ES-I3 (cell line): ENCODE data around the gene COL24A1.
"Not testable (repeated sequence)": the region's sequence is repeated elsewhere in the genome, so short reads cannot be mapped to it uniquely, and the experiment has no call there.

Experiments used
- H3K36me3 ChIP-seq: 2 replicates; pipeline ENCODE4 v1.6.1; 2013; ENCODE audit warnings: mild to moderate bottlenecking, low read length, control low read depth, moderate library complexity; ENCODE audit not compliant: insufficient read depth
- H3K4me1 ChIP-seq: 2 replicates; pipeline ENCODE4 v1.6.1; 2013; ENCODE audit warnings: mild to moderate bottlenecking, control low read depth, low read length; ENCODE audit not compliant: insufficient read depth
- H3K9ac ChIP-seq: 2 replicates; pipeline ENCODE4 v1.6.1; 2013; ENCODE audit warnings: low read depth, mild to moderate bottlenecking, low read length, moderate library complexity
- H3K9me3 ChIP-seq: 2 replicates; pipeline ENCODE4 v1.6.1; 2013; ENCODE audit warnings: mild to moderate bottlenecking, low read length, moderate library complexity; ENCODE audit not compliant: control insufficient read depth, insufficient read depth

The COL24A1 gene

DNA sequence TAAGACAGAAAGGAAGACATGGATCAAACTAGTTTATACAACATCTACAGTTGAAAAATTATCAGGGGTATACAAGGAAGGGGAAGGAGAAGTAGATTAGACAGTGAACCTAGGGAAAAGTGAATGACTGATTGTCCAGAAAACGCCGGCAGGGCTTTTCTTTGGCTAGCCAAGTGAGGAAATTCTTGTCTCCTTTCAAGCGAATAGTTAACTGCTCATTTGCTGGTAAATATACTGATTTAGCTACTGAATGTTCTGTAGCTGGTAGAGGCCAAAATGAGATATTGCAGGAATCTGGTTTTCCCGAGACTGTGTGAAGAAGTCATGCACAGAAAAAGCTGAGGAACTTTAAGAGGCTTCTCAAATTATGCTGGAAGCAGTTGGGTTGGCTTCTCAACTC, 319.8 kb downstream of the COL24A1 start:
- Histone ChIP-seq H3K9ac (no peak overlapping the region), H3K4me1 (no peaks in the 10 kb centered on the region), H3K9me3 (no peaks in the 10 kb centered on the region), H3K36me3 (no peaks in the 10 kb centered on the region)

GRCh38 chr1:85833165-85833564, 323.4 kb downstream of the COL24A1 start:
- H3K4me1 ChIP-seq, H3K9me3 ChIP-seq, H3K36me3 ChIP-seq, H3K9ac ChIP-seq: not testable (repeated sequence)

- H3K9ac ChIP-seq = no peak overlapping the region
- H3K36me3 ChIP-seq = no peaks in the 10 kb centered on the region
These were observed 325.7 kb downstream of the COL24A1 start for GRCh38 chr1:85830837-85831236.

GRCh38 chr1:85824066-85824840, 332.3 kb downstream of the COL24A1 start:
- no peaks in the 10 kb centered on the region for H3K36me3 ChIP-seq
- no peaks in the 10 kb centered on the region for H3K9me3 ChIP-seq
- no peak overlapping the region for H3K9ac ChIP-seq
- peaks cover under 1% of the 10 kb centered on the region; the same call in 1 of the 2 replicates for H3K4me1 ChIP-seq

More at GRCh38 chr1:85830837-85831236, 325.7 kb downstream of the COL24A1 start:
- Histone ChIP-seq H3K9me3 (no peaks in the 10 kb centered on the region), H3K4me1 (no peaks in the 10 kb centered on the region)

GRCh38 chr1:85822696-85823095, 333.9 kb downstream of the COL24A1 start:
- Histone ChIP-seq H3K4me1 (peaks cover 11% of the 10 kb centered on the region; the same call in 1 of the 2 replicates), H3K9ac (no peak overlapping the region), H3K36me3 (no peaks in the 10 kb centered on the region), H3K9me3 (no peaks in the 10 kb centered on the region)

- Histone ChIP-seq H3K4me1 (peaks cover 11% of the 10 kb centered on the region; the same call in 1 of the 2 replicates), H3K36me3 (no peaks in the 10 kb centered on the region), H3K9ac (no peak overlapping the region), H3K9me3 (no peaks in the 10 kb centered on the region)
These were observed 338.2 kb downstream of the COL24A1 start for GRCh38 chr1:85818371-85818770.

DNA sequence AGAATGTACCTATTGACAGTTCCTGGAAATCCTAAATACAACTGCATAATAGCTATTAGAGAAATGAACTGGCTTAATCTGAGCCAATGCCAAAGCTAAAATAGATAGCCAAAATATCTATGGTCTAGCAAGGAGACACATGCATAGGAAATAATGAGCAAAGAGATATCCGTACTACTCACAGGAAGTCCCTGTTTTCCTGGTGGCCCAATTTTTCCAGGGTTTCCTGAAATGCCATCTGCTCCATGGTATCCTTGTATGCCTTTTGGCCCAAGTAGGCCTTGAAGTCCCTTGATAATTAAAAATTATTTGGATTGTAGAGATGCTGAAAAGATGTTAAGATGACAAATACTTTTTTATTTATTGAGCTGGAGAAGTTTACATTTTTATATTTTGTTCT, 340.0 kb downstream of the COL24A1 start:
- H3K9me3 ChIP-seq = no peaks in the 10 kb centered on the region
- no peaks in the 10 kb centered on the region for H3K36me3 ChIP-seq
- H3K9ac ChIP-seq = no peak overlapping the region
- peaks cover 11% of the 10 kb centered on the region; the same call in 1 of the 2 replicates for H3K4me1 ChIP-seq

GRCh38 chr1:85815906-85816305, 340.7 kb downstream of the COL24A1 start:
- H3K4me1 ChIP-seq = peaks cover 11% of the 10 kb centered on the region; the same call in 1 of the 2 replicates
- no peak overlapping the region for H3K9ac ChIP-seq
- H3K9me3 ChIP-seq = no peaks in the 10 kb centered on the region
- H3K36me3 ChIP-seq = no peaks in the 10 kb centered on the region

DNA sequence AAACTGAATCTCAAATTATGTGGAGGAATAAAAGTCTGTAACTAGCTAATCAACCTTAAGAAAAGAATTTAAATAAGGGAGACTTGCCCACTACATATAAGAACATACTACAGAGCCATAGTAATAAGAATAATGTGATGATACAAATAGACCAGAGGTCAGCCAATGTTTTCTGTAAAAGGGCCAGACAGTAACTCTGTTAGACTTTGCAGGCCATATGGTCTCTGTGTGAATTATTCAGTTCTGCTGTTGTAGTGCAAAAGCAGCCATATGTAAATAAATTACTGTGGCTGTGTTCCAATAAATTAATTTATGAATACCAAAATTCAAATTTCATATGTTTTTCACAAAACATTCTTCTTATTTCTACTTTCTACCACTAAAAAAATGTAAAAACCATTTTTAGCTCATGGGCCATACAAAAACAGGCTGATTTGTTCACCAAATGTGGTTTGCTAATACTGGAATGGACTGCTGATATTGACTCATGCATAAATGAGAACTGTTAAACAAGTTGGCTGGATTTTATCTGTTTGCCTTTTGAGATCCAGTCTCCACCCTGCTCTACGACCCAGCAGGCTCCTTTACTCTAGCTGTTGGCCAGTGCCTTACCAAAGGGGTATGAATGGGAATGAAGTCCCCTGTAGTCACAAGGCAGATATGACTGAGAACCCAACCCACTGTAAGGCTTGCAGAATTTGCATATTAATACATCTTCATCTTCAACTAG, 350.2 kb downstream of the COL24A1 start:
- H3K36me3 ChIP-seq = no peaks in the 10 kb centered on the region
- peaks cover 3% of the 10 kb centered on the region; the same call in 1 of the 2 replicates for H3K9me3 ChIP-seq
- H3K9ac ChIP-seq = no peak overlapping the region
- no peaks in the 10 kb centered on the region for H3K4me1 ChIP-seq

DNA sequence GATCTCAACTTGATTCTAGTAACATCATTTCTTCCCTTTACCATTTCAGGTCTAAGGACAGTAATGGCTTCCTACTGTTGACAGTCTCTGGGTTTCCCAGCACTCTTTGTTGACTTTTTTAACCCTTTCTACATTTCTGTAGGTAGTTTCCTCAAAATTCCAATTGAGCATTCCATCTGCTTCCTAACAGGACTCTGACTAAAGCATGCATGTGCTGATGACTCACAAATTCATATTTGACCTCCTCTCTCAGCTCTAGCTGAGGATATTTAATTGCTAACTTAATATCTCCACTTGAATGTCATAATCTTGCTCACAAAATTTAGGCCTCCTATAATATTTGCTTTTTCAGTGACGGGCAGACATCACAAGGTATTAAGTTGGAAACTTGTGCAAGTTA, 355.1 kb downstream of the COL24A1 start:
- Histone ChIP-seq H3K36me3 (no peaks in the 10 kb centered on the region), H3K9ac (no peak overlapping the region), H3K4me1 (no peaks in the 10 kb centered on the region), H3K9me3 (peaks cover 3% of the 10 kb centered on the region; the same call in 1 of the 2 replicates)

DNA sequence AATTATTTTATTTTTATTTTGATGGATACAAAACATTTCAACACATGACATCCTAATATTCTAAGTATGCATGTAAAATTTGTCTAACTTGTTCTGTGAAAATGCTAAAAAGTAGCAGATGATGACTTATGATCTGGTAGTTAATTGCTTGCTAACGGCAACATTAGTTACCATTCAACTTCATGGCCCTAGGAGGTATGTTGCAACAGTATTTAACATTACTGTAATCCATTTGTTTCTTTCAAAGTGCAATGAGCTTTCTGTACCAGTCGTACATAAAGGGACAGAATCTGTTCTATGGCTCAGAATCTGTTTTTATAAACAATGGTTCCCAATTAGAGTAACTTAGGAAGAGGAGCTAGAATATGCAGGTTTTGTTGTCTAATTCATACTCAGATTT, 356.8 kb downstream of the COL24A1 start:
- H3K9ac ChIP-seq = no peak overlapping the region
- no peaks in the 10 kb centered on the region for H3K4me1 ChIP-seq

DNA sequence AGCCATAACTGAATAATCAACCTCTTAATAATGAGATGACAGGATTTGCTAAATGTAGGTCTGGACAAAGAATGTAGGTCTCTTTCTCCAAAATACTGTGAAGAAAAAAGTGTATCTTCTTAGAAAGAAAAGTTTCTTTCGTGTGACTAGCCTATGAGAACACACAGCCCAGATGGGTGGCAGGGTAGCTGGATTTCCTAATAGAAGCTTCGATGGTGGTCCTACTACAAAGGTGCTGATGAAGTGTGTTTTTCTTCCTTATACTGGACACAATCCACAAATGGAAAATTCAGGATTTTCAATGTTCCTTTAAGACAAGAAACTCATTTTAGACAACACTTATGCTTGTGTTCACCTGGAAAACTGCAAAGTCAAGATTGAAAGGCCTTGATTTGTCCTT, 358.2 kb downstream of the COL24A1 start:
- Histone ChIP-seq H3K36me3 (no peaks in the 10 kb centered on the region), H3K9me3 (no peaks in the 10 kb centered on the region), H3K4me1 (no peaks in the 10 kb centered on the region), H3K9ac (no peak overlapping the region)

More for the DNA sequence above, 356.8 kb downstream of the COL24A1 start:
- no peaks in the 10 kb centered on the region; the same call in 1 of the 2 replicates for H3K9me3 ChIP-seq
- no peaks in the 10 kb centered on the region for H3K36me3 ChIP-seq

DNA sequence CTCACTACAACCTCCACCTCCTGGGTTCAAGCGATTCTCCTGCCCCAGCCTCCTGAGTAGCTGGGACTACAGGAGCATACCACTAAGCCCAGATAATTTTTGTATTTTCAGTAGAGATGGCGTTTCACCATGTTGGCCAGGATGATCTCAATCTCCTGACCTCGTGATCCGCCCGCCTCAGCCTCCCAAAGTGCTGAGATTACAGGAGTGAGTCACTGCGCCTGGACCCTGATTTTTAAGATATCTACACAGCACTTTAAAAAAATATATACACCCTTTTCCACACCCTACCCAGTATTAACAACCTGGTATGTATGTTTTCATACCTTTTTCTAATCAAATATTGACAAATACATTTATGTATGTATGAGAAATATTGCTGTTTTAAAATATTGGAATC, 379.6 kb downstream of the COL24A1 start:
- not testable (repeated sequence) for H3K9me3 ChIP-seq

GRCh38 chr1:85762804-85763203, 393.8 kb downstream of the COL24A1 start:
- H3K4me1 ChIP-seq = no peaks in the 10 kb centered on the region
- H3K9ac ChIP-seq = no peak overlapping the region
- H3K36me3 ChIP-seq = no peaks in the 10 kb centered on the region
- no peaks in the 10 kb centered on the region for H3K9me3 ChIP-seq

More for the DNA sequence above, 379.6 kb downstream of the COL24A1 start:
- not testable (repeated sequence) for H3K36me3 ChIP-seq, H3K9ac ChIP-seq, H3K4me1 ChIP-seq

DNA sequence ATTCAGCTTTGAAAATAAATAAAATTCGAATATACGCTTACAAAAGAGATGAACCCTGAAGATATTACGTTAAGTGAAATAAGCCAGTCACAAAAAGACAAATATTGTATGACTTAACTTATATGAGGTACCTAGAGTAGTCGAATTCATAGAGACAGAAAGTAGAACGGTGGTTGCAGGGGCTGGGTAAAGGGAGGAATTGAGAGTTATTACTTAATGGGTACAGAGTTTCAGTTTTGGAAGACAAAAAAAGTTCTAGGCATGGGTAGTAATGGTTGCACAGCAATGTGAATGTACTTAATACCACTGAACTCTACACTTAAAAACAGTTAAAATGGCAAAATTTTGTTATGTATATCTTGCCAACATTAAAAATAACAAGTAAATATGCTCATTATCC, 399.7 kb downstream of the COL24A1 start:
- H3K9ac ChIP-seq = no peak overlapping the region
- no peaks in the 10 kb centered on the region for H3K4me1 ChIP-seq
- no peaks in the 10 kb centered on the region for H3K9me3 ChIP-seq
- no peaks in the 10 kb centered on the region for H3K36me3 ChIP-seq
